Measurements from ENCODE around the gene SLC25A10.

SLC25A10 gene

GRCh38 chr17:81666342-81667191, 45.5 kb upstream of the SLC25A10 start, which contains the start of the genes CCDC137 and OXLD1:
TSS of gene CCDC137 (plus strand) at chr17:81666737. CDS start at chr17:81666767, 30 bp downstream.
TSS of gene OXLD1 (minus strand) at chr17:81666605. CDS start at chr17:81666577, 28 bp downstream.
- Histone ChIP-seq H3K9me3 (ENCODE audit: control insufficient read depth, low read length) (no peaks in the 10 kb centered on the region), H3K4me3 (ENCODE audit: low read depth, low read length) (peak within 1 kb of the TSS; percentile 85), H3K4me2 (ENCODE audit: low read length) (peak within 1 kb of the TSS; percentile 97), H2AFZ (peak within 1 kb of the TSS; percentile 94), H3K9ac (peak within 1 kb of the TSS; percentile 55), H3K27me3 (ENCODE audit: control insufficient read depth, insufficient read depth, low read length) (no peaks in the 10 kb centered on the region), H3K79me2 (peaks cover 11% of the 10 kb centered on the region), H3K4me1 (peaks cover 6% of the 10 kb centered on the region), H3K27ac (peak within 1 kb of the TSS; percentile 73), H3K36me3 (ENCODE audit: control insufficient read depth, insufficient read depth, low read length) (no peaks in the 10 kb centered on the region)
- TF ChIP-seq, protein P1, sequence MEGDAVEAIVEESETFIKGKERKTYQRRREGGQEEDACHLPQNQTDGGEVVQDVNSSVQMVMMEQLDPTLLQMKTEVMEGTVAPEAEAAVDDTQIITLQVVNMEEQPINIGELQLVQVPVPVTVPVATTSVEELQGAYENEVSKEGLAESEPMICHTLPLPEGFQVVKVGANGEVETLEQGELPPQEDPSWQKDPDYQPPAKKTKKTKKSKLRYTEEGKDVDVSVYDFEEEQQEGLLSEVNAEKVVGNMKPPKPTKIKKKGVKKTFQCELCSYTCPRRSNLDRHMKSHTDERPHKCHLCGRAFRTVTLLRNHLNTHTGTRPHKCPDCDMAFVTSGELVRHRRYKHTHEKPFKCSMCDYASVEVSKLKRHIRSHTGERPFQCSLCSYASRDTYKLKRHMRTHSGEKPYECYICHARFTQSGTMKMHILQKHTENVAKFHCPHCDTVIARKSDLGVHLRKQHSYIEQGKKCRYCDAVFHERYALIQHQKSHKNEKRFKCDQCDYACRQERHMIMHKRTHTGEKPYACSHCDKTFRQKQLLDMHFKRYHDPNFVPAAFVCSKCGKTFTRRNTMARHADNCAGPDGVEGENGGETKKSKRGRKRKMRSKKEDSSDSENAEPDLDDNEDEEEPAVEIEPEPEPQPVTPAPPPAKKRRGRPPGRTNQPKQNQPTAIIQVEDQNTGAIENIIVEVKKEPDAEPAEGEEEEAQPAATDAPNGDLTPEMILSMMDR (IDR thresholded peaks at IDR 0.05) = no peak

- Histone ChIP-seq H3K4me3 (ENCODE audit: low read depth, low read length) (no peak overlapping the region), H3K9ac (no peak overlapping the region), H3K4me2 (ENCODE audit: low read length) (no peak overlapping the region), H3K36me3 (ENCODE audit: control insufficient read depth, insufficient read depth, low read length) (no peaks in the 10 kb centered on the region), H3K79me2 (peaks cover 11% of the 10 kb centered on the region), H2AFZ (no peak overlapping the region), H3K27me3 (ENCODE audit: control insufficient read depth, insufficient read depth, low read length) (no peaks in the 10 kb centered on the region), H3K9me3 (ENCODE audit: control insufficient read depth, low read length) (no peaks in the 10 kb centered on the region), H3K4me1 (peaks cover 6% of the 10 kb centered on the region), H3K27ac (no peak overlapping the region)
- TF ChIP-seq, protein P1 (IDR thresholded peaks at IDR 0.05) = no peak
Measured at GRCh38 chr17:81667754-81668153, 44.3 kb upstream of the SLC25A10 start.

- TF ChIP-seq, protein P1 (IDR thresholded peaks at IDR 0.05) = no peak
Measured at GRCh38 chr17:81672504-81672903, 39.6 kb upstream of the SLC25A10 start.

GRCh38 chr17:81672954-81673353, 39.1 kb upstream of the SLC25A10 start:
- no peaks in the 10 kb centered on the region for H3K4me1 ChIP-seq
- no peak overlapping the region for H3K4me2 ChIP-seq (ENCODE audit: low read length)
- no peaks in the 10 kb centered on the region for H3K27me3 ChIP-seq (ENCODE audit: control insufficient read depth, insufficient read depth, low read length)
- H3K27ac ChIP-seq = no peak overlapping the region
- no peak overlapping the region for H3K4me3 ChIP-seq (ENCODE audit: low read depth, low read length)
- TF ChIP-seq, protein P1 (IDR thresholded peaks at IDR 0.05) = no peak
- H3K36me3 ChIP-seq (ENCODE audit: control insufficient read depth, insufficient read depth, low read length) = no peaks in the 10 kb centered on the region
- H3K9me3 ChIP-seq (ENCODE audit: control insufficient read depth, low read length) = no peaks in the 10 kb centered on the region
- peaks cover 9% of the 10 kb centered on the region for H3K79me2 ChIP-seq
- no peak overlapping the region for H3K9ac ChIP-seq
- H2AFZ ChIP-seq = no peak overlapping the region

More at GRCh38 chr17:81672504-81672903, 39.6 kb upstream of the SLC25A10 start:
- no peaks in the 10 kb centered on the region for H3K27me3 ChIP-seq (ENCODE audit: control insufficient read depth, insufficient read depth, low read length)
- H3K79me2 ChIP-seq = peaks cover 12% of the 10 kb centered on the region
- H3K4me3 ChIP-seq (ENCODE audit: low read depth, low read length) = no peak overlapping the region
- no peak overlapping the region for H3K4me2 ChIP-seq (ENCODE audit: low read length)
- no peak overlapping the region for H2AFZ ChIP-seq
- no peaks in the 10 kb centered on the region for H3K4me1 ChIP-seq
- no peak overlapping the region for H3K27ac ChIP-seq
- H3K9ac ChIP-seq = no peak overlapping the region
- H3K9me3 ChIP-seq (ENCODE audit: control insufficient read depth, low read length) = no peaks in the 10 kb centered on the region
- H3K36me3 ChIP-seq (ENCODE audit: control insufficient read depth, insufficient read depth, low read length) = no peaks in the 10 kb centered on the region

Measured in parathyroid adenoma (tissue), 2 donors.